GM19043 (cell line): ENCODE results near the gene PTMA.
"Not testable (repeated sequence)": the region's sequence is repeated elsewhere in the genome, so short reads cannot be mapped to it uniquely, and the experiment has no call there.

Source experiments
- ATAC-seq: cut with Tn5 transposase; IDR thresholded peaks from one replicate; pipeline ENCODE4 v1.9.1; 2021; ENCODE audit warnings: low read depth; ENCODE audit not compliant: unreplicated experiment

Gene PTMA

DNA sequence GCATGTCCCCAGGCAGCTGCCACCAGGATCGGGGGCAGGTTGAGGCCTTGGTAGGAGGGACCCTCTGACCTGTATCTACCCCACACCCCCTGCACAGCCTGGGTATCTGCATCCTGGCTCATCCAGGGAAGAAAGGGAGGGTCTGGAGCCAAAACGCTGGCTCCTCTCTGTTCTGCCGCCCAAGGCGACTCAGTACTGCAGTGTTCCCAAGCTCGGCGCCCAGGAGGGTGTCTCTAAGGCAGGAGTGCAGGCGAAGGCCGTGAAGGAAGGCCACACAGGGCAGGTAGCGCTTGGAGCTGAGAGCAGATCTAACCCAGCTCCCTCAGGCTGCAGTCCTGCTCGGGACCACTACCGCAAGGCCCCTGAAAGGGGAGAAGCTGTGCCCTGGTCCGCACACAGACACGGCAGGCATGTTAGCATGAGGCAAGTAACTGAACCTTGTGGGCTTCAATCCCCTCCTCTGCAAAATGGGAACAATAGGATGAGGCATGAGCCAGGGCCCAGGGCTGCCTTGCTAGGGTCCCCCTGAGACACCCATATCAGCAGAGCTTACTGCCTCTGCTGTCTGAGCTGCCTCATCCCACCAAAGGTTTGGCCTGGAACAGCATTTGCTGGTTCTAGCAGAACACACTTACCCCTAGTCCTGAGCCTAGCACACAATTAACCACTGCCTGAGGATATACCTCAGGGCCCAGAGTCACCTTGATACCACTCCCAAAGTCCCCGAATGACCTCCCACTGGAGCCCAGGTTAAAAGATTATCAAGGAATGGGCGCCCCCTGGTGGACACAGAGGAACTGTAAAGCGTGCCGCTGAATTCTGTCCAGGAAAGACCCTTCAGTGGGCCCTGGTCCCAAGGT is 6.5 kb downstream of the PTMA start:
- peak; percentile 33 for ATAC-seq

DNA sequence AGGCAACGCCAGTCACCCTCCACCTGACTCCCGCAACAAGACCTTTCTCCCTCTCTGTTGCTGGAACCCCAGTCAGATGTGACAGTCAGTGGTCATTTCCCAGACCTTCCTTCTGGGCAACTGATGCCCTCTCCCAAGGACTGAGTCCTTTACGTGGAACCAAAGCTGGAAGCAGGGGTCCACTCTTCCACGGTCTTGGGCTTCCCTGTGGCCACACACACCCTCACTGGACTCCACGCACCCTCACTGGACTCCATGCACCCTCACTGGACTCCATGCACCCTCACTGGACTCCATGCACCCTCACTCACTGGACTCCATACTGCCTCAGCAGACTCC is 7.1 kb downstream of the PTMA start:
- ATAC-seq = no peak

DNA sequence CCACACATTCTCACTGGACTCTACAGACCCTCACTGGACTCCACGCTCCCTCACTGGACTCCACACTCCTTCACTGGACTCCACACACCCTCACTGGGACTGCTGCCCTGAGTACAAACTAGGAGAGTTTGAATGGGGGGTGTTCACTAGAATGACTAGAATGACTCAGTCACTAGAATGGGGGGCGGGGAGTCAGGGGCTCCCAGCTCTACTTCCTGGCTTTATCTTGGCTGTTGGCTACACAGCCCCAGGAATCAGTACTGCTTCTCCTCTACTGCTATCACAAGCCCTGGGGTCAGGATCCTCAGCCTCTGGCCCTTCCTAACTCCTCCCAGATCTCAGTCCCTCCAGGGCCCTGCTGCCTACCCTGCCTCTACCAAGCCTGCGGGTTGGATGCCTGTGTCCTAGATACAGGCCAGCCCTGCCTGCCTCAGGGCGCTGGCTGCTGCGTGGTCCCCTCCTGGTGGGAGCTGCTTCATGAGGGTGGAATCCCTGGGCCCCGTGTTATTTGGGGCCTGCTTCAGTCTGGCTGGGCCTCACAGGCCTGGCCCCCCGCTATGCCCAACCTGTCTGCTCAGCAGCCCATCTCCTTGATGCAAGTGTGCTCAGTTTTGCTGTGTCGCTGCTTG is 7.8 kb downstream of the PTMA start:
- no peak for ATAC-seq

DNA sequence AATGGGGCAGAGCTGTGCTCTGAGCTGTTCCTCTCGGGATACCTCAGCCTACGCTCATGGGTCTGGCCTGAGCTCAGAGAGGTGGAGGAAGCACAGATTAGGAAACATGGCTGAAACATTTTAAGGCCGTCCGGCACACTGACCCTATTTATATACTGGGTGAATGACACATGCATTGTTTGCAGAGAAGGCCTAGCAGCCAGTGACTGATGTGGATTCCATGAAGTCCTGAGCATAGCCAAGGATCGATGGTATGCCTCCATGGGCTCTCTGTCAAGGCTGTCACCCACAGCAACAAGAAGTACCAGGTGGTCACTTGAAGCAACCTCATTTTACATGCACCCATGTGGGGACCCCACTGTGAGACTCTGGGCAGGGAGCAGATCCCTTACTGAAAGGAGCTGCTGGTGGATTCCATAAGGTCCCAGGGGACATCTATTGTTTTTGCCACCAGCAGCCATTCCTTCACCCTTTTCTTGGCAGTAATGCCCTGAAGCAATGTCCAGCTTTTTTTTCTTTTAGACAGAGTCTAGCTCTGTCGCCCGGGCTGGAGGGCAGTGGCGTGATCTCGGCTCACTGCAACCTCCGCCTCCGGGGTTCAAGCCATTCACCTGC is 8.4 kb downstream of the PTMA start:
- ATAC-seq = no peak

DNA sequence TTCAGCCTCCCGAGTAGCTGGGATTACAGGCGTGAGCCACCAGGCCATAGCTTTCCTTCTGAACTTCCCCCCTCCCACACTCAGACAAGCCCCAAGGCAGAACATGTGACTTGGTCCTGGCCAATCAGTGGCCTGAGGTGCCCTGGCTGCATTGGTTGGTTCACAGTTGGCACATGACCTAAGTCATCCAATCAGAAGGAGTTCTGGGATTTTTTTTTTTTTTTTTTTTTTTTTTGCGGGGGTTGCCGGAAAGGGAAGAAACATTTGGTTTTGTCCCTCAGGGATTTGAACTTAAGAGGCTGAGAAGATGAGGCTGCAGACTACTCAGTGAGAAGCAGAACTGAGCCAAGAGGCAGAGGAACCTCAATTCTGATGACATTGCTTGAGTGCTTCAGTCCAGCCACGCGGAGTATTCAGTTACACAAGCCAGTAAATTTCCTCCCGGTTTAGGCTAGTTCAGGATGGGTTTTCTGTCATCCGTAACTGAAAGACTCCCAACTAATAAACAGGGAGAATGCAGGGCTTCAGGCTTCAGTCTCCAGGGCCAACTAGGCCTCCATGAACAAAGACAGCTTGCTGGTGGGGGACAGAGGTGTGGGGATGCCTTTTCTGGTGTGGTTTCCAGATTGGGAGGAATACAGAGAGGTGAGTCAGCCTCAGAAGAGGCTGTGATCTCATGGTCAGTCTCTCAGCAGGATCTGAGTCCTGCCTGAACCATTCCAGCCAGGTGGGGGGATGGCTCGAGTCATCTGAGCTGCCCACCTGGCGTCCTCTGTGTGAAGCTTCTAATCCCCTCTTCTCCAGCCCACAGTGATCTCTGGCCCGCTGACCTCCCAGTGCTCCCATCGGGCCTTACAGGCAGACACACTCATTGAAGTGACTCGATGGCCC is 9.2 kb downstream of the PTMA start:
- ATAC-seq = peak; percentile 32

DNA sequence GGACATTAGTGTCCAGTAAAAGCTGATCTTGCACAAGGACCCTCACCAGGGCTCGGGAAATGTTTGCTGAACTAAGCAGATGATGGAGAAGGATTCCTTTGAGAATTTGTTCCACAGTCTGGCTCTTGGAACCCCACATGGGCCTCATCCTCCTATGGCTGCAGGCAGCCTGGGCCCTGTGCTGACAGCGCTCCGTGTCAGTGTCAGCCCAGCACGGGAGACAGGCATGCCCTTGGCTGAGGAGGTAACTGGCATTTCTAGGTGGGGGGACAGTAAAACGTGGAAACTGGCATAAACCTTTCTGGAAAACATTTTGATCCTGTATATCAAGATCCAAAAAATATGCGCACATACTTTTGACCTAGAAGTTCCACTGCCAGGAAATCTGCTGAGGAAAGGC is 10.5 kb downstream of the PTMA start:
- ATAC-seq = no peak

DNA sequence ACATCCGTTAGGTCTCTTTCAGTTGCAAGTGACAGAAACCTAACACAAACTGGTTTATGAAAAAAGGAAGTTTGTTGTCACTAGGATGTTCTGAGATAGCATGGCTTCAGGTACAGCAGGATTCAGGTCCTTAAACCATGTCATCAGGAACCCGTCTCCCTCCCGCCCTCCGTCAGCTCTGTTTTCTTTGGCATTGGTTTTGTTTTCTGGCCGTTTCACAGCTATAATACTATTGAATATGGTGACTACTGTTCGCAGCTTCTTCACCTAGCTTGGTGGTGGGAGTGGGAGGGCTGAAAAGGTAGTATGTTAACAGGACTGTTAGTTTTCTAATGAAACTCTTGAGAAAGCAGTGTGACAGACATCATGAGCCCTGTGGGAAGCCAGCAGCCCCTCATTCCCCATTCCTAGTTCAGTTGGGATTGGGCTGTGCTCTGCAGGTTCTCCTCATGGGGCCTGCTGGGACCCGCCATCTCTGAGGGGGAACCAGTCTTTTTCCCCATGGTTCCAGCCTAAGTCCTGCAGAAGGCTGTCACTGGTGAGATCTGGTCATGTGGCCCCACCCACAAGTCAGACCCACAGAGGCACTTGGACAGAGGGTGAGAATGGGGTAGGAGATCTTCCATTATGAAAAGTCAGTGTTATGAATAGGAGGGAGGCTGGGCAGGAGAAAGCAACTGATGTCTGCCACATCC is 12.1 kb downstream of the PTMA start:
- ATAC-seq = no peak

DNA sequence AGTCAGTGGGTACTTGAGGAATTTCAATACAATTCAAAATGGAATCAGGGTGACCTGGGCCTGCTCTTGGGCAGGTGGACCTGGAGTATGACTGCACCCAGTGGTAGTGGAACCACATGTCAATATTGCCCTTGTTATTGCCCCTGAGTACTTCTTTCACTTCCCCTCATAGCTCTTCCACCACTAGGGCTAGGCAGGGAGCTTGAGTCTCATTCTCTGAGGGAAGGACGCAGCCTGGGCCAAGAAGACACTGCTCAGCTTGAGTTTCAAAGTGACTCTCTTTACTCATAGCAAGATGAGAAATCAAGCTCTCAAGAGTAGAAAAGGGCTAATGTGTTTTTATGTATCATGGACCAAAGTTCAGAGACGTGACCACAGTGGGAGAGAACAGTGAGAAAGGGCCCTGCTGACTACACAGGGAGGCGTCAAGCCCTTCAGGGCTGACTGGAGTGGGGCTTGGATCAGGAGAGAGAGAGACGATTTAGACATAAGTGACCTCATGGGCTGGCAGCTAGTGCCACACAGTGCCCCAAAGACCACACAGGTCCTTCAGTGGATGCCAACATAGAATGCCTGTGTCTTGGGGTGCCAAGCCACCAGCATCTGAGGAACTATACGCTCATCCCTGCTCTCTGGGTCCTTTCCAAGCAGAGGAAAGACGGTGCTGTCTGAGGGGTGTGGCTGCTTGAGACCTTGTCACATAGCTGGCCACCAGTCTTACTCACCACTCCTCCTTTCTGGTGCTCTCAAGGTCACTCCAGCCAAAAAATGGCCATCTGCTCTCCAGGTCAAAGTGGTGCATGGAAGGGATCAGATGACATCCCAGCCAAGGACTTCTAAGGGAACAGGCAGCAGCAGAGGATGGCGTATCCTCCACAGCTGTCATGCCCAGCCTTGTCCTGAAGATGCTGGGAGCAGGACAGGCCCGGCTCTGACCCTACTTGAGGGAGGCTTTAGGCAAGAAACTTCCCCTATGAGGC is 13.0 kb downstream of the PTMA start:
- ATAC-seq = peak; percentile 65

DNA sequence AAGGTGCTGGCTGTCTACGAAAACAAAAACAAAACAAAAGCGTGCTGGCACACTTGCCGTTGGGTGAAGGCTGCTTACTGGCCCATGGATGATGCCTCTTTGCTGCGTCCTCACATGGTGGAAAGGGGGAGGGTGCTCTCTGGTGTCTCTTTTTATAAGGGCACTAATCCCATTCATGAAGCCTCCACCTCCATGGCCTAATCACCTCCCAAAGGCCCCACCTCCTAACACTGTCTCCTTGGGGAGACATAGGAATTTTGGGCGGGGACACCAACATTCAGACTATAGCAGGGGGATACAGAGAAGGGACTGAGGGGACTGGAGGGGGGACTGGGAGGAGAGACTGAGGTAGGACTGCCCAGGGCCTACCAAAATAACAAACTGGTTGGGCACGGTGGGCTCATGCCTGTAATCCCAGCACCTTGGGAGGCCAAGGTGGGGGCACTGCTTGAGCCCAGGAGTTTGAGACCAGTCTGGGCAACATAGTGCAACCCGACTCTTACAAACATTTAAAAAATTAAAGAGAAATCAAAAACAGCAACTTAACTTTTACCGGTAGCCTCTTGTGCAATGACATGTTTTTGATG is 14.5 kb downstream of the PTMA start:
- ATAC-seq = no peak

DNA sequence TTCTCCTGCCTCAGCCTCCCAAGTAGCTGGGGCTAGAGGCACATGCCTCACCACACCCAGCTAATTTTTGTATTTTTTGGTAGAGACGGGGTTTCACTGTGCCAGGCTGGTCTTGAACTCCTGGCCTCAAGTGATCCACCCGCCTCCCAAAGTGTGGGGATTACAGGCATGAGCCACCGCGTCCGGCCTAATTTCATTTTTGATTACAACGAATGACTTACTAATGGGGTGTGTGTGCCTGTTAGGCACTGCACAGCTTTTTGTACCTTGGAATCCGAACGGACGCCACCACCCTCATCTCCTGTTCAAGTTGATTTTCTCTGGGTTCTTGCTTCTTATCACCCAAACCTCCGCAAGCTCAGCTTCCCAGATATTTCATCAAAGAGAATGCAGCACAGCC is 17.2 kb downstream of the PTMA start:
- no peak for ATAC-seq

DNA sequence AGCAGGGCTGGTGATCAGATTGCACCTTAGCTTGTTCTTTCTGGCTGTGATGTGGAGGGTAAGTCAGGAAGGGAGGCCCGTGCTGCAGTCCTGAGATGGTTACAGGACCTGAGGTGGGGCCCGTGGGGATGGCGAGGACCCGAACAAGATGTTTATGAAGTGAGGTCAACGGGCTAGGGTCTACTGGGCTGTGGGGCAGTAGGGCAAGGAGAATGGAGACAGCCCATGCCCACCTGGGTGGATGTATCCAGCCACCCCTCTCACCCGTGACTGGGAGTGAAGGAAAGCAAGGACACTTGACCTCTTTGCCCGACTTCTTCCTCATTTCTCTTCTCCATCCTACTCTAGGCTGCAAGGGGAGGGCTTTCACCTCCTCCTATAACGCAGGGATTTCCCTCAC is 18.0 kb downstream of the PTMA start:
- ATAC-seq = no peak

DNA sequence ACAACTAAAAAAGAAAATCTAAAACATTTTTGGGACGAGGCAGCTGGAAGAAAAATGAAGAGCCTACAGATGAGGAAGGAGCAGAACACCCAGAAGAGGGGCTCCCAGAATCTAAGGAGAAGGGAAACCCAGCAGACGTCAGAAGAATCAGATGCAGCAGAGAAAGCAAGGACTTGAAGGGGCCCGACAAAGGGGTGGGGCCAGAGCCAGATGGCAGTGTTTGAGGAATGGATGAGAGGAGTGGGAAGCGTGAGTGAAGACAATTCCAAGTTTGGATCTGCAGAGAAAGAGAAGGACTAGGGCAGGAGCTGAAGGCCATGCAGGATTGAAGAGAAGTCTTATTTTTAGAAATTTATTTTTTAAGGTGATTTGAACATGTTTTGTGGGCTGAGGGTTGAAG is 19.3 kb downstream of the PTMA start:
- ATAC-seq = no peak

DNA sequence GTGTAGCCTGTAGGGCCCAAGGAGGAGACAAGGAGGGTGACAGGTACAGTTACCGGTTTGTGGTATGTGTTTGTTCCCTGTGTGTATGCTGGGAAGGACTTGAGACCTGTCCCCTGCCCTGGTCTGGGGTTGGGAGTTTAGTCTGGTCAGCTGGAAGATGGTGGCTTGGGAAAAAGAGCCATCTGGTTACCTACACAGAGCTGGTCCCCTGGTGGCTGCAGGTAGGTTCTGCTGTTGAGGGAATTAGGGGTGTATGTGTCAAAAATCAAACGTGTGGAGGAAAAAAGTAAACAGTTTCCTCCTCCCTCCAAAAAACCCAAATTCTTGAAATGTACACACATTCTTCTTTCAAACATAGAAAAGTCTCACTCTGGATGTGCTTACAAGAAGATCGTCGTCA is 24.3 kb downstream of the PTMA start:
- no peak for ATAC-seq

DNA sequence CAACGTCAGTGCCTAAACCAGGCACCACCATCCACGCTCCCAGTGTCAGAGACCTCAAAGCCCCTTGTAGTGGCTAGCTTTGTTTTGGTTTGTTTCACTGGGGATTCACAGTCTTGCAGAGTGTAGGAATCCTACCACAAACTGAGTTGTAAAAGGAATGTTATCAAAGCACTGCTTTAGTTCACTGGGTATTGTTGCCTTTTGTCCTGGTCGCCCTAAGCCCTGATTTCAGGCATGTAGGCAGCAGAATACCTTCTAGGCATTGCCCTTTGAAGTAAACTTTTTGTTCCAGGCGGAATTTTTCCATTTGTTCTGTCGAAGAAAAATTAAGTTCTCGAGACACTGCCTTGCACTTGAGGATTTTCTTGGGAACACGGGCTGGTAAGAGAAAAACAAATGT is 29.4 kb downstream of the PTMA start:
- no peak for ATAC-seq

DNA sequence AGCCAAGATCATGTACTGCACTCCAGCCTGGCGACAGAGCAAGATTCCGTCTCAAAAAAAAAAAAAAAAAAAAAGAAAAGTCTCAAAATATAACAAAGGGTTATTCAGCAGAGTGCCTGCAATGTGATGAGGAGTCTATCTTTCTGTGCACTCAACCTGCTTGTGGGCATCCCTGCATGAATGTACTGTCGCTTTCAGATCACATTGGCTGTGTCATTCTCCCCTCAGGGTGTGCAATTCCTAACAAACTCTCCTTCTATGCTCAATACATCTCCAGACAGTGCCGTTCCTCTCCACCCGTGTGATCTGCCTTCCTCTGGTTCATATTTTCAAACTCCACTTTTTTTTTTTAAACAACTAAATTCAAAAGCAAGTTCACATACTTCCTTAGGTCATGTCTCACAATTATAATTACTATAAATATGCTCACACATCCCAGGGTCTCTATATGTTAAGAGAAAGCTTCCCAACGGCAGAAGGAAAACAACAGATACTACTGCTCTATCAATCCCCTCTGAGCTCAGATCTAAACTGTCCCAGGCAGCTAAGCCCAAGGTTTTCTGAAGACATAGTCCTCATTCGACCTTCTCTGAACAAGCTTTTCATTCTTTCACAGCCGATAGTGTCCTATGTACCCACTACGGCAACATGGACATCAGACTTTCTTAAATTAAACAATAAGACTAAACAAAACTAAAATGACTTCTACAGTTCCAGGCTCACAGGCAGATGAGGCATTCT is 35.2 kb downstream of the PTMA start:
- ATAC-seq = no peak

DNA sequence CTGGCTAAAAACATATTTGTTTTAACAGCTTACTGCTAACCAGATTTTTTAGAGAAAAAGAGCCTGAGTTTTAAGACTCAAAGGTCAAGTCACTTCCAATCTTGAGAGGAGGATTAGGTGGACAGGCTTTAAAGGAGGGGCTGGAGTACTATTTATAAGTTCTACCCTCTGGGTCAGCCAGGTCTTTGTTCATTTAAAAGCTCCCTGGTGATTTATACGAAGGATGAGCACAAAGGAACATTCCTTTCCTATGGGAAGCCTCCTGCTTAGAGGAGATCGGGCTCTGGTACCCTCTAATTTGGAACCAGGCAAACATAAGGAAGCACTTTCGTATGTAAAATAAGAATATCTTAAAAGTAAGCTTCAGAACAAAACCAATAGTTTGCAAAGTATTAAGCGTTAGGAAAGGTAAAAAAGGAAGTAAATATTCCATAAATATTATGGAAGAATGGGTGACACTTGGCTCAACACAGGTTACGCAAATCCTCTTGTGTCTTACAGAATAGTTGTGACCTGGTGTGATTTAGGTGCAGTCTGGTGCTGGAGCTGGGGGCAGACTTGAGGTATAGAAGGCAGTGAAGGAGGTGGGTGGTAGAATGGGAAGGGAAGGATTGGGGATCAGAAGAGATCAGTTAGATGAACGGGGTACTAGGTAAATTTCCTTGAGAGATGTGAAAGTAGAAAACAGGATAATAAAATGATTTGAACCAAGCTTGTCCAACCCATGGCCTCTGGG is 37.1 kb downstream of the PTMA start:
- no peak for ATAC-seq

DNA sequence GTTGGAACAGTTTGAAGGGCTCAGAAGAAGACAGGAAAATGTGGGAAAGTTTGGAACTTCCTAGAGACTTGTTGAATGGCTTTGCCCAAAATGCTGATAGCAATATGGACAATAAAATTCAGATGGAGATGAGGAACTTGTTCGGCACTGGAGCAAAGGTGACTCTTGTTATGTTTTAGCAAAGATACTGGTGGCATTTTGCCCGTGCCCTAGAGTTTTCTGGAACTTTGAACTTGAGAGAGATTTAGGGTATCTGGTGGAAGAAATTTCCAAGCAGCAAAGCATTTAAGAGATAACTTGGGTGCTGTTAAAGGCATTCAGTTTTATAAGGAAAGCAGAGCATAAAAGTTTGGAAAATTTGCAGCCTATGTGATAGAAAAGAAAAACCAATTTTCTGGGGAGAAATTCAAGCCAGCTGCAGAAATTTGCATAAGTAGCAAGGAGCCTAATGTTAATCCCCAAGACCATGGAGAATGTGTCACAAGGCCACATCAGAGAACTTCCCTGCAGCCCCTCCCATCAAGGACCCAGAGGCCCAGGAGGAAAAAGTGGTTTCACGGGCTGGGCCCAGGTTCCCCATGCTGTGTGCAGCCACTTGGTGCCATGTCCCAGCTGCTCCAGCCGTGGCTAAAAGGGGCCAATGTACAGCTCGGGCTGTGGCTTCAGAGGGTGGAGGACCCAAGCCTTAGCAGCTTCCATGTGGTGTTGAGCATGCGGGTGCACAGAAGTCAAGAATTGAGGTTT is 40.0 kb downstream of the PTMA start:
- not testable (repeated sequence) for ATAC-seq
